ENCODE data around the gene PTPRN2.

- TF ChIP-seq CTCF (conservative IDR thresholded peaks at IDR 0.05 in 1 of 2, IDR thresholded peaks at IDR 0.05 in 1 of 2; ENCODE audit: low read depth in 1 of 2, low read length in 2 of 2), result no peak
- no peak for TF ChIP-seq EZH2 (IDR thresholded peaks at IDR 0.05; ENCODE audit: low read length, missing control alignments)
Measured at GRCh38 chr7:158350166-158350900, 237.3 kb downstream of the PTPRN2 start.

Data from fibroblast of lung (primary cell).